Testis (tissue), 2 donors: ENCODE measurements around the gene ZBTB7C.

Experiments
- POLR2A ChIP-seq: fragments of 450-650 bp; IDR thresholded peaks from one replicate; pipeline ENCODE4 v1.6.1; 2017; ENCODE audit warnings: antibody characterized with exemption, mild to moderate bottlenecking, moderate library complexity
- TF ChIP-seq, protein P1 (sequence below), 3 experiments: fragments of 450-650 bp in 2 of 3; fragments of 200-600 bp in 1 of 3; sonication (generic) in 1 of 3; IDR thresholded peaks; one replicate each; pipeline ENCODE4 v1.5.1; 2016 to 2019; ENCODE audit warnings: antibody characterized with exemption in 3 of 3, mild to moderate bottlenecking in 2 of 3, moderate library complexity in 1 of 3

DNA sequence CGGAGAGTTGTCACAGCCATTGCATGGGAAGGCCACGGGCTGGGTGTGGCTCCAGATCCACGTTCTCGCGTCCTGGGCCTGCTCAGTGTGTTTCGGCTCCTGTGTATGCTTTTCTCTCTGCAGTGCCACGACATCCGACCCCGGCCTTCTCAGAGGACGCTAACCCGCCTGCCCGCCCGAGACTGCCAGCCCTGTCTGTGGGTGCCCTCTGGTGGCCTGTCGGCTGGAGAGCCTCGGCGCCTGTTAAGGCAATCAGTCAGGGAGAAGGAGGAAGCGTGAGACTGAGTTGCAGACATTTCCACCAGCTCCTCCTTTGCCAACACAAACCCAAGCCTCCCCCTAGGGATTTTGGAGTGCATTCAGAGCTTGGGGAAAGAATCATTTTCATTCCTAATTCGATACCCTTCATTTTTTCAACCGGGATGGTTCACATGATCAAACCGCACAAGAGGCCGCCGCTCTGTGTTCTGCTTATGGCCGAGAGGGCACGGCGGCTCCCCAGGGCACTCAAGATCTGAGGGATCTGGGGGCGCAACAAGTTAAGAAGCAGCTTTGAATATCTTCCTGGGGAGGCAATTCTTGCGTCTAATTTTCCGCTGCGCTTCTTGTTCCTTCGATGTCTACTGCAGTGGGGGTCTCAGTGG, 37.5 kb upstream of the ZBTB7C start:
- TF ChIP-seq, protein P1, sequence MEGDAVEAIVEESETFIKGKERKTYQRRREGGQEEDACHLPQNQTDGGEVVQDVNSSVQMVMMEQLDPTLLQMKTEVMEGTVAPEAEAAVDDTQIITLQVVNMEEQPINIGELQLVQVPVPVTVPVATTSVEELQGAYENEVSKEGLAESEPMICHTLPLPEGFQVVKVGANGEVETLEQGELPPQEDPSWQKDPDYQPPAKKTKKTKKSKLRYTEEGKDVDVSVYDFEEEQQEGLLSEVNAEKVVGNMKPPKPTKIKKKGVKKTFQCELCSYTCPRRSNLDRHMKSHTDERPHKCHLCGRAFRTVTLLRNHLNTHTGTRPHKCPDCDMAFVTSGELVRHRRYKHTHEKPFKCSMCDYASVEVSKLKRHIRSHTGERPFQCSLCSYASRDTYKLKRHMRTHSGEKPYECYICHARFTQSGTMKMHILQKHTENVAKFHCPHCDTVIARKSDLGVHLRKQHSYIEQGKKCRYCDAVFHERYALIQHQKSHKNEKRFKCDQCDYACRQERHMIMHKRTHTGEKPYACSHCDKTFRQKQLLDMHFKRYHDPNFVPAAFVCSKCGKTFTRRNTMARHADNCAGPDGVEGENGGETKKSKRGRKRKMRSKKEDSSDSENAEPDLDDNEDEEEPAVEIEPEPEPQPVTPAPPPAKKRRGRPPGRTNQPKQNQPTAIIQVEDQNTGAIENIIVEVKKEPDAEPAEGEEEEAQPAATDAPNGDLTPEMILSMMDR (IDR thresholded peaks at IDR 0.05): peak; percentile 79 to 87 (median 82)
- TF ChIP-seq POLR2A: no peak
